CD4-positive, alpha-beta T cell treated with Interferon gamma for 1 hour (primary cell): Measurements from ENCODE around the gene AK8.
"Not testable (repeated sequence)": the region's sequence is repeated elsewhere in the genome, so short reads cannot be mapped to it uniquely, and the experiment has no call there.

Source experiments
- DNase-seq: peaks from one replicate; pipeline ENCODE4 v3.0.0-alpha.2; 2020

Gene AK8

DNA sequence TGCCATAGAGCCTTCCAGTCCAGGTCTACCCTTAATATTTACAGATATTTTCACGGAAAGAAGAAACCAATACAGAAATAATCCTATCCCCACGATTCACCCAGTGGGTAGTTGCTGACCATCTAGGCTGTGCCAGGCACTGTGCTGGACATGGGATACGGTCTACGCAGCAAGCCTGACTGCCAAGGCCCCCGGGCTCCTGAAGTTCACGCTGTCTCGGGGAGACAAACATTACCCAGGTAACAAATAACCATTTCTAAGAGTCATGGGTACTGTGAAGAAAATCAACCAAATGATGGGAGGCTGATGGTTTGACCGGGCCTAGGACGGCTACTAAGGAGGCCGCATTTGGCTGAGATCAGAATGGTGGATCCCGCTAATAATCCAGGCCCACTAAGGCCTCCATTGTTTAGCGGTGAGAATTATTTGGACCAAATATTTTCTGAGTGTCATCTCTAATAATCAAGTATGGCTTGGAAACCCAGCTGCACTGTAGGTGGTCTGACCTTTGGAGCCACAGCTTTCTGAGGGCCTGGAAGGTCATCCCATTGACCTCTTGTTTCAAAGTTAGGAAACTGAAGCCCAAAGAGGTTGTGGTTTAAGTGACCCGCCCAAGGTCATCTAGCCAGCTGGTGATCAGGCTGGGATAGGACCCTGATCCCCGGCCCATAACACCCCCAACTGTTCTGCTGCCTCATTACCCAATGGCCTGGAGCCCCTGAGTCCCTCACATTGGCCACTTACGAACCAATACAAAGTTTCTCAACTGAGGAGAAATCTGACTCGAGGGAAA, 82.4 kb downstream of the AK8 start:
- DNase-seq, result no peak

DNA sequence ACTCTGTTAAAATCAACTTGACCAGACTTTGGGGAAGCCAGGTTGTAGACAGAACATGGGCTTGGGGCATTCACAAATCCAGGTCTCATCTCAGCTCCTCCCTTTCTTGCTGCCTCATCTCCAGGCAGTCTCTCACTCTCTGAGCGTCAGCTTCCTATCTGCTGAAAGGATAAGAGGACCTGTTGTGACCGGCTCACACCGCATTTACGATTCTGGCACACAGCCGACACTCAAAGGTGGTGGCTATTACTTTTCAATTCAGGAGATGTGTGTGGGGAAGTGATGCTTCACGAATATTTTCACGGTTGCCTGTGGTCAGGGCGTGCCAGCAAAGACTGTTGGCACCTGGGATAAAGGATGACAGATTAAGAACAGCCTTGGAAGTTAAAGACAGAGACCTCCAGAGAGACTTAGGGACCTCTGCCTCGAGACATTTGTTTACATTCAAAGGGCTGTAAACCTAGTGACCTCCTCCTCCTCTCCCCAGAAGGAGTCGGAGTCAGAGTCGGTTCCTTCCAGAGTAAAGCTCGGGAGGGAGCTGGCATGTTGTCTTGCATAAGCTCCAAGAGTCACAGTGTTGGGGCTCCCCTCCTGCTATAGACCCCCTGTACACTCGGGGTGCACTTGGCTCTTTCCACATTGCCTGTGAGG, 83.2 kb downstream of the AK8 start:
- no peak for DNase-seq

DNA sequence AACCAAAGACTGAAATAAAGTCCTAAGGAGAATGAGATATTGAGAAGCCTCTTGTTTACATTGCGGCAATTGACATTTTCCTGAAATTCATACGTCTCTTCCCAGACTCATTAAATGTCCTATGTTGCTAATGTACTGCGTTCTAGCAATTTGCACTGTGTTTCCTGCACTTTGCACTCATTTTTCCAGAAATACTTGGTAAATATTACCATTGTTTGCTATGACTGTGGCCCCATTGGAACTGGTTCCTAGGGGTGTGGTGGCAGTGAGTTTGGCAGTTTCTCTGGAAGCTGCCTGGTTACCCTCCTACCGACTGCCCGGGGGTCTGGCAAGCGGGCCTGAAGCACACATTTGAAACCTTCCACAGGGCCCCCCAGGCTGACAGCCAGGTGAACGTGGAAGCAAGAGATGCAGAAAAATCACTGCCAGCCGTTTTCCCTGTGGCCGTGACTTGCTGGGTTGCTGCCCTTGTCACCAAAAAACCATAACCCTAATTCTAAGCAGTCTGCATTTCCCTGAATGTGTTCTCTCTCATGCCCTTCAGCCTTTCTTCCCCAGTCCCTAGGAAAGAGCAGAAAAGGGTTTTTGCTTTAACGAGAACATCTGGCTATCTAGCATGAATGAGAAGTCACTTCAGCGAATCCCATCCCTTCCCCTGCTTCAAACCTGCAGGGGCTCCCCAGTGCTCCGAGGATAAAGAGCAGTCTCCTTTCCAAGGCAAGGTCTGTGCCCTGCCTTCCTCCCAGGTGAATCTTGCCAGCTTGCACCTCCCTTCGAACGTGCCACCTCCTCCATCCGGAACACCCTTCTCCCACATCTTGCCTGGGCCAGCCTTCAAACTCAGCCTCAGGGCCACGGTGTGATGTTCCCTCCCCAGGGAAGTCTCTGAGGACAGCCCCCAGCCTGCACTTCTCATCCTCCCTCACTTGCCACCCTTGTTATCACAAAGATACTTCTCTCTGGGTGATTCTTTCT, 84.2 kb downstream of the AK8 start:
- no peak for DNase-seq

GRCh38 chr9:132792547-132792946, 85.5 kb downstream of the AK8 start:
- DNase-seq, result no peak

- DNase-seq, result no peak
Observed at GRCh38 chr9:132791699-132792240, 86.3 kb downstream of the AK8 start.

DNA sequence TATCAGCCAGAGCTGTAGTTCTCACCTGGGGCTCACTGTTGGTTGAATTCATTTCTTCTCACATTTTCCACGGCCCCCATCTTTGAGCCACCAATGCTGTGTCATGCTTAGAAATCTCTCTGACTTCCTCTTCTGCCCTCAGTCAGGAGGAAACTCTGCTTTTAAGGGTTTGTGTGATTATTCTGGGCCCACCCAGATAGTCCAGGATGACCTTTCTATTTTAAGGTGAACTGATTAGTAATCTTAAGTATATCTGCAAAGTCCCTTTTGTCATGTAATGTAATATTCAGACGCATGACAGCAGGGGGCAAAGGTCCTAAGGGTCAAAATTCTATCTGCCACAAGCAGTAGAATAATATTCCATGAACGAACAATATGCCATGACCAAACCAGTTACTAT, 88.4 kb downstream of the AK8 start:
- no peak for DNase-seq

GRCh38 chr9:132788378-132788777, 89.7 kb downstream of the AK8 start:
- DNase-seq, result no peak

DNA sequence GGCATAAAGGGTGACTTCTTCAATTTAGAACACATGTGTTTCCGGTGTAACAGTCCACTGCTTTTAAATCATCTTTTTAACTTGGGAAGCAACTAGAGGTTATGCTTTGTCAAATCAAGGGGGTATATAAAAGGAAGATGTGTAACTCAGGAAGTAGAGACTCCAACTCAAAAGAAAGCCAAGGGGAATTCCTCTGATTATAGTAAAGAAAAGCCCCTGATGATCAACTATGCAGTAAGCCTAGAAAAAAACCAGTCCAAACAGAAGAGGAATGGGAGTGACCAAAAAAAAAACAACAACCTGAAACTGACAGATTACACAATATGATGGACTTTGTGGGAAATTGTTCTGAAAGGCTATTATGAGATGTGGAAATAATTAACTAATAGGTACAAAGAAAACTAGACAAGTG, 90.3 kb downstream of the AK8 start:
- DNase-seq, result no peak

DNA sequence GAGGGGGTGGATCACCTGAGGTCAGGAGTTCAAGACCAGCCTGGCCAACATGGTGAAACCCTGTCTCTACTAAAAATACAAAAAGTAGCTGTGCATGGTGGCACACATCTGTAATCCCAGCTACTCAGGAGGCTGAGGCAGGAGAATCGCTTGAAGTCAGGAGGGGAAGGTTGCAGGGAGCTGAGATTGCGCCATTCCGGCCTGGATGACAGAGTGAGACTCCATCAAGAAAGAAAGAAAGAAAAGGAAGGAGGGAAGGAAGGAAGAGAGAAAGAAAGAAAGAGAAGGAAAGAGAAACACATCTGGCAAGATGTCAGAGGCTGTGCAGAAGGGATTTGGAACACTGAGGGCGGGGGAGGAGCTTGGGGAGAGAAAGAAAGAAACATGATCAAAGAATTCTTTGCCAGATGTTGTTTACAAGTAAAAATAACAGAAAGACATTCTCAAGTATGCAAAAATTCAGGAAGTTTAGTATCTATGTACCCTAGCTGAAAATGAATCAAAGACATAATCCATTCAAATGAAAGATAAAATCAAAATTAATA, 93.7 kb downstream of the AK8 start:
- DNase-seq, result no peak

- DNase-seq, result no peak
Observed at GRCh38 chr9:132783006-132783405, 95.1 kb downstream of the AK8 start.

GRCh38 chr9:132782037-132782436, 96.0 kb downstream of the AK8 start:
- DNase-seq, result no peak

DNA sequence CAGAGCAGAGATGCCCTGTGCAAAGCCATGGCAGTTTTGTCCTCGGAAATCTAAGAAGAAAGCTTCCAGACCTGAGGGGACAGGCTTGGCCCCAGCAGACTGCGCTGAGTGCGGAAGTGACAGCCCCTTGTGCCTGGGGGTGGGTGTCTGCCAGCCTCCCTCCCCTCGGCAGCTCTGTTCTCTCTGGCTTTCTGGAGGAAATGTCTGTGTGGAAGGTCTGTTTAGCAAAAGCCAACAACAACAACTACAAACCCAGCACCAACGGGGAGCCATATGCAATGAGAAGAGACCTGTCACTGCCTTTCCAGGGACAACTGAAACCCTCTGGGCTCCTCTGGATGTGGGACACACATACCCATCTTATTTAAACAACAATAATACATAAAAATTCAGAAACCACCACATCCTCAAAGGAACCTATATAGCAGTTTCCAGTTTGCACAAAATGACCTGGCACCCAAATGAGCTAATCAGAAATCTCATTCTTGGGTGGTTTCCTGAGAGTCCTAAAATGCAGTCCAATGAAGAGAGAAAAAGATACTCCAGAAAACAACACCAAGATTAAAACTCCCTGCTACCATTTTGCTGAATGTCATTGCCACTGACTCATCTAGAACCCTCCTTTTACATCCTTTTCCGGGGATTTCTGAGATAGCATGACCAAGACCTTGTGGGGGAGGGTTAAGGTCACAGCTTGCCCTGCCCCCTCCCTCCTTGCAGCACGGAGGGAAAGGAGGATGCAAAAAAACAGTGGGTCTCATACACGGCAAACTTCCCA, 97.7 kb downstream of the AK8 start:
- DNase-seq, result no peak

- DNase-seq, result no peak
Observed at GRCh38 chr9:132776891-132777290, 101.2 kb downstream of the AK8 start.

DNA sequence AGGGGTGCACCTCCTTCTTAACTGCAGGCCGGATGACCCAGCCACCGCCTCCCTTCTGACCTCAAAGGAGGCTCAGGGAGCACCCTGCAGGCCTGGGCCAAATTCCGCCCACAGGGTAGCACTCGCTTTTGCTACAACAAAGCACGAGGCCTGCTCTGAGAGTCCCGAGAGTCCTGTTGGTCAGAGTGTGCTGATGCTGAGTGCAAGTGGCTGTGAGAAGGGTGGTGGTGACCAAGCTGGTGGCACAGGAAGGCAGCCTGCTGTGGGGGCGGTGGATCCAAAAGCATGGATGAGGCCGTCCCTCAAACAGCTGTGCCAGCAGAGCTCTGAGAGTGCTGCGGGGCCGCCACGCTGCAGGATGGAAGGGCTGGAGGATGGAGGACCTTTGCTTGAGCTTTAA, 101.8 kb downstream of the AK8 start:
- no peak for DNase-seq

DNA sequence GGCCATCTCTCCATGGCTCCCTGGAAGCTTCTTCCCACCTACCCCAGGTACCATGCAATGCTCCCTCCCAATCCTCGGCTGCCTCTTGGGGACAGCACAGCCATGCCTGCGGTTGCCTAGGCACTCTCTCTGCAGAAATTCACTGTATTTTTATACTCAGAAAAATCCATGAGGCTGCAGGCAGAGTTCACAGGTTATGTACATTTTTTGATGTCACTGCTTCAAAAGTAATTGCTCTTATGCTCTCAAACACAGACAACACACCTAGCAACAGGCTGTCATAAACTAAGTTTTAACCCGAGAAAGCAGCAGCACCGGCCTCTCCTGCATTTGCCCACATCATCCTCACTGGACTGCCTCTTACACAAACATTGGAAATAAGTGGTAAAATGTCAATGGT, 102.4 kb downstream of the AK8 start:
- DNase-seq, result no peak

GRCh38 chr9:132774886-132775285, 103.2 kb downstream of the AK8 start:
- DNase-seq, result no peak

GRCh38 chr9:132773764-132774339, 104.2 kb downstream of the AK8 start:
- no peak for DNase-seq

DNA sequence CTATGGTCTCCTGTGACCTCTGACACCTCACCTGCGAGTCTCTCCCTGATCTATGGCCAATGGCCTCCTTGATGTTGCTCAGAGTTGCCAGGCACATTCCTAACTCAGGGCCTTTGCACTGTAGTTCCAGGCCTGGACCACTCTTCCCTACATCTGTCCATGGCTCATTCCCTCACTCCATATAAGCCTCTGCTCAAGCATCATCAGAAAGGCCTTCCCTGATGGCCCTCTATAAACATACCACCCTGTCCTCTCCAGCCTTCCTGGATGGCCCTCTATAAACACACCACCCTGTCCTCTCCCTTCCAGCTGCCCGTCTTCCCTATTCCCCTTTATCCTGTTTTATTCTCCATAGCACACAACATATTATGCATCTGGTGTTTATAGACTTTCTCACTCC, 105.0 kb downstream of the AK8 start:
- no peak for DNase-seq

GRCh38 chr9:132771752-132772151, 106.3 kb downstream of the AK8 start:
- DNase-seq, result not testable (repeated sequence)

DNA sequence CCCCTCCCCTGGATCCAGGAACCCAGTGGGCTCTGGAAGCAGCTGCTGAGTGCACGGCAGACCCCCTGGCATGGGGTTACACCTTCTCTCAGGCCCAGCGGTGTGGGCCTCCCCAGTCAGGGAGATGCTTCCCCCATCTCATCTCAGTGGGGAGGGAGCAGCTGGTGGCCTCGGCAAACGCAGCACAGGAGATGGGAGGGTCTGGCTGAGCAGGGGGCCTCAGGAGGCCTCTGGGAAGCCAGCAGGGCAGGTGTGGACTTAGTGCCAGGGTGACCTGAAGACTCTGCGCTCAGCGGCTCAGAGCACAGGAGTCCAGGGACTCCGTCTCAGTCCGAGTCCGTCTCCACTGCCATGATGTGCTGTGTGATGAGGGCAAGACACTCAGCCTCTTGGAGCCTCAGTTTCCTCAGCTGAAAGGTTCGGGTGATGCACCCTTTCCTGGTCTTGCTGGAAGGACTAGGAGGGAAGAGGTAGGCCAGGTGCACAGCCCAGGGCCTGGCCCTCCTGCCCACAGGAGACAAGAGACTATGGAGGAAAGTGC, 107.2 kb downstream of the AK8 start:
- DNase-seq, result no peak
